B cell (primary cell): ENCODE measurements around the gene MRPS27.

ENCODE experiments used
- EZH2 ChIP-seq: IDR thresholded peaks from 2 replicates; pipeline ENCODE4 v1.6.1; 2012; ENCODE audit warnings: borderline replicate concordance, low read depth, mild to moderate bottlenecking, moderate library complexity, low read length; ENCODE audit not compliant: insufficient read depth, poor library complexity, severe bottlenecking
- TF ChIP-seq, protein P1 (sequence below): fragments of 200-600 bp; IDR thresholded peaks from one replicate; pipeline ENCODE4 v1.8.0; 2022; ENCODE audit warnings: antibody characterized with exemption, mild to moderate bottlenecking

- TF ChIP-seq, protein P1, sequence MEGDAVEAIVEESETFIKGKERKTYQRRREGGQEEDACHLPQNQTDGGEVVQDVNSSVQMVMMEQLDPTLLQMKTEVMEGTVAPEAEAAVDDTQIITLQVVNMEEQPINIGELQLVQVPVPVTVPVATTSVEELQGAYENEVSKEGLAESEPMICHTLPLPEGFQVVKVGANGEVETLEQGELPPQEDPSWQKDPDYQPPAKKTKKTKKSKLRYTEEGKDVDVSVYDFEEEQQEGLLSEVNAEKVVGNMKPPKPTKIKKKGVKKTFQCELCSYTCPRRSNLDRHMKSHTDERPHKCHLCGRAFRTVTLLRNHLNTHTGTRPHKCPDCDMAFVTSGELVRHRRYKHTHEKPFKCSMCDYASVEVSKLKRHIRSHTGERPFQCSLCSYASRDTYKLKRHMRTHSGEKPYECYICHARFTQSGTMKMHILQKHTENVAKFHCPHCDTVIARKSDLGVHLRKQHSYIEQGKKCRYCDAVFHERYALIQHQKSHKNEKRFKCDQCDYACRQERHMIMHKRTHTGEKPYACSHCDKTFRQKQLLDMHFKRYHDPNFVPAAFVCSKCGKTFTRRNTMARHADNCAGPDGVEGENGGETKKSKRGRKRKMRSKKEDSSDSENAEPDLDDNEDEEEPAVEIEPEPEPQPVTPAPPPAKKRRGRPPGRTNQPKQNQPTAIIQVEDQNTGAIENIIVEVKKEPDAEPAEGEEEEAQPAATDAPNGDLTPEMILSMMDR: no peak
- no peak for TF ChIP-seq EZH2
Observed at GRCh38 chr5:72353046-72353445, 33.0 kb upstream of the MRPS27 start.
